22Rv1 (cell line): ENCODE data around the gene ARHGEF5.

Experiments
- H3K27ac ChIP-seq: fragments of 450-650 bp; 2 replicates; pipeline ENCODE4 v1.5.1; 2017
- ZFX ChIP-seq: fragments of 450-650 bp; IDR thresholded peaks from 2 replicates; pipeline ENCODE4 v1.6.1; 2017; ENCODE audit warnings: antibody characterized with exemption, borderline replicate concordance
- TF ChIP-seq, protein P1 (sequence below): fragments of 450-650 bp; IDR thresholded peaks from 2 replicates; pipeline ENCODE4 v1.5.1; 2017; ENCODE audit warnings: mild to moderate bottlenecking

Gene ARHGEF5

GRCh38 chr7:144403102-144403501, 47.9 kb downstream of the ARHGEF5 start:
- TF ChIP-seq, protein P1, sequence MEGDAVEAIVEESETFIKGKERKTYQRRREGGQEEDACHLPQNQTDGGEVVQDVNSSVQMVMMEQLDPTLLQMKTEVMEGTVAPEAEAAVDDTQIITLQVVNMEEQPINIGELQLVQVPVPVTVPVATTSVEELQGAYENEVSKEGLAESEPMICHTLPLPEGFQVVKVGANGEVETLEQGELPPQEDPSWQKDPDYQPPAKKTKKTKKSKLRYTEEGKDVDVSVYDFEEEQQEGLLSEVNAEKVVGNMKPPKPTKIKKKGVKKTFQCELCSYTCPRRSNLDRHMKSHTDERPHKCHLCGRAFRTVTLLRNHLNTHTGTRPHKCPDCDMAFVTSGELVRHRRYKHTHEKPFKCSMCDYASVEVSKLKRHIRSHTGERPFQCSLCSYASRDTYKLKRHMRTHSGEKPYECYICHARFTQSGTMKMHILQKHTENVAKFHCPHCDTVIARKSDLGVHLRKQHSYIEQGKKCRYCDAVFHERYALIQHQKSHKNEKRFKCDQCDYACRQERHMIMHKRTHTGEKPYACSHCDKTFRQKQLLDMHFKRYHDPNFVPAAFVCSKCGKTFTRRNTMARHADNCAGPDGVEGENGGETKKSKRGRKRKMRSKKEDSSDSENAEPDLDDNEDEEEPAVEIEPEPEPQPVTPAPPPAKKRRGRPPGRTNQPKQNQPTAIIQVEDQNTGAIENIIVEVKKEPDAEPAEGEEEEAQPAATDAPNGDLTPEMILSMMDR = no peak
- TF ChIP-seq ZFX = no peak
- no peak overlapping the region for H3K27ac ChIP-seq

DNA sequence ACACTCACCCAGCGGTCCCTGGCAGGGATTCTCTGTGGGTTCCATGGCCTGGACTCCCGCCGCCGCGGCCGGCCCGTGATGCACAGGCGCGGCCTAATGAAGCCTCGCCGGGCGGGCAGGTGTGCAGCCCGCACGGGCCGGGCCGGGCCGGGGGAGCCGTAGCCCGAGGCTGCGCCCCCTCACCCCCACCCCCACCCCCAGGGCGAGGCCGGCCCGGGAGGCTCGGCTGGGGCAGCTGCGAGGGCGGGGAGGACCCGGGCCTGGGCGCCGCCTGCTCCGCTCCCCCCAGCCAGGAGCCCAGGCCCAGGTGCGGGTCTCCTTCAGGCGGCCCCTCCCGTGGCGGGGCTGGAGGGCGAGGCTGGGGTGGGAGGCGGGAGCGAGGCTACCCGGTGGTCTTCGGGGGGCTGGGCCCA, 48.5 kb downstream of the ARHGEF5 start, which contains the start of gene NOBOX:
Gene NOBOX (minus strand): TSS at position 45 of the 413 bp plus-strand sequence.
- H3K27ac ChIP-seq = no peak within 1 kb of the TSS
- TF ChIP-seq ZFX = no peak
- TF ChIP-seq, protein P1 = no peak

DNA sequence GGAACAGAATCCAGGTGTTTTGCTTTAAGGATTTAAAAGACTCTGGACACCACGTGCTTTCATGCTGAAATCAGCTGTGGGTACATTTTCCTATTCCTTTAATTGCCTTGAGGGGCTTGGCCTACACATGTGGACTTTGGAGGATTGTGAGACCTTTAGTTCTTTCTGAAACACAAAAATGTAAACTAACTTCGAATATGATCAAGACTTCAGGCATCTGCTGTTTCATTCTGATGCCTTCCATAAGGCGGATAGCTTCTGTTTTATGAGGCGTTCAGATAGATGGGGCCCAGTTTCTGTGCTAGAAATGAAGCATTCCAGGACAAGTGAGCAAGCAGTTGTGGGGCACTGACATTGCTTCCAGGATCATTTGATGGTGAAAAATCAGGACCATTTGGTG, 49.7 kb downstream of the ARHGEF5 start:
- TF ChIP-seq, protein P1 = no peak
- TF ChIP-seq ZFX = no peak
- no peak overlapping the region for H3K27ac ChIP-seq

DNA sequence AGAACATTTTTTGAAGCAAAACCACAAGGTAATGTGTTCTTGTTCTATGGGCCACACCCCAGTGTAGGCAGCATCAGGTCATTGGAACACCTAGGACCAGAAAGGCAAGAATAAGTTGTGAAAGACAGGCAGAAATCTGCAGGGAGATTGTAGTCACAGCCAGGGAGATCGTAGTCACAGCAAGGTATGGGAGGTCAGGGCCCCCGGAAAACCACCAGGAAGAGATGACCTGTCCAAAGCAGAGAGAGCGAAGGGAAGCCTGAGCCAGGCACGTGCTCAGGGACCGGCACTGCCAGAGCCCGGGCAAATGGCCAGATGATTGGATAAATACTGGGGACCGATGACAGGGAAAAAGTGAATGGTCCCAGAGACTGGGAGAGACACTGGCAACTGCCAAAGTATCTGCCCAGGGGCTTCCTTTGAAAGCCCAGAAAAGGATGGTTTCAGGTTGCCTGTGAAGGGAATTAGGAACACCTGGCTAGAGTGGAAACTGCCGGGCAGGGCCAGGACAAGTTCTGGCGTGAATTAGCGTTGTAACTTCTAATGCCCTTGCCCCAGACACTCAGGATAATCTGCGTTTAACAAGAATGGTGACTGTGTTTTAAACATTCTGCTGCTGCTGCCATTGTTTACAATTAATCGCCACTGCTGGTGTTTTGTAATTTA, 52.2 kb downstream of the ARHGEF5 start:
- no peak for TF ChIP-seq ZFX
- TF ChIP-seq, protein P1 = no peak
- H3K27ac ChIP-seq = no peak overlapping the region

- H3K27ac ChIP-seq = no peak overlapping the region
- no peak for TF ChIP-seq ZFX
- TF ChIP-seq, protein P1 = no peak
These were observed 52.9 kb downstream of the ARHGEF5 start for GRCh38 chr7:144408121-144408520.

DNA sequence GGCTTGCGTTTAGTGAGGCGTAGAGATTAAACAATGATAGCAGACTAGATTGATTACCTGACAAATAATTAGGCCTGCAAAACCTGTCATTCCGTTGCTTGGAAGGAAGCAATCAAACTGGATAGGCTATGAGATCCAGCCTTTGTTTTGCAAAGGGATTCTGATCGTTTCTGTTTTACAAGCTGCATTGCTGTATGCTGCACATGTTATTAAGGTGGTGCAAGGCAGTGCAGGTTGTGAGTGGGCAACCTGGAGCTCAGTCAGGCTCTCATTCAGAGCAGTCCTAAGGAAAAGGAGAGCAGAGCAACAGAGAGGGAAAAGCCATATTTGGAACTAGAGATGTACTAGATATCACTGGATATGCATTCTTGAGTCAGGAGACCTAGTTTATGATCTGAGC, 55.2 kb downstream of the ARHGEF5 start:
- no peak overlapping the region for H3K27ac ChIP-seq
- no peak for TF ChIP-seq ZFX
- TF ChIP-seq, protein P1 = no peak

DNA sequence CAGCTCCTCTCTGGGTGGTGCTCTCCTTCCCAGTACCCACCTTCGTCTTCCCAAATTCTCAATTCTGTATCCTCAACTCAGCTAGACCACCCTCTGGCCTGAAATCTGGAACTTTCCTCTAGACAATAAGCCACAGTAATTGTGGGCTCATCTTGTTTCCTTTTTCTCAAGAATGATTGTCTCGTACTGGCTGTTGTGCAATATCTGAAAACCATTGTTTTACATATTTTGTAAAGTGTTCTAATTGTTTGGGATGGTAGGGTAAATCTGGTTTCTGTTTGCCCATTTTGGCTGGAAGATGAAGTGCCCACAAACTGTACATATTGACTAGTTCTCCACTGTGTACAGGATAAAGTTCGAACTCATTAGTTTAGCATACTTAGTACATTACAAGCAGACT, 59.6 kb downstream of the ARHGEF5 start:
- no peak overlapping the region for H3K27ac ChIP-seq
- no peak for TF ChIP-seq ZFX
- TF ChIP-seq, protein P1 = no peak
